Right forelimb (tissue), 1 donor: ENCODE results near the gene PACSIN3.

Experiments used
- DNase-seq: peaks from one replicate; pipeline ENCODE4 v3.0.0-alpha.2; 2018

PACSIN3 gene

DNA sequence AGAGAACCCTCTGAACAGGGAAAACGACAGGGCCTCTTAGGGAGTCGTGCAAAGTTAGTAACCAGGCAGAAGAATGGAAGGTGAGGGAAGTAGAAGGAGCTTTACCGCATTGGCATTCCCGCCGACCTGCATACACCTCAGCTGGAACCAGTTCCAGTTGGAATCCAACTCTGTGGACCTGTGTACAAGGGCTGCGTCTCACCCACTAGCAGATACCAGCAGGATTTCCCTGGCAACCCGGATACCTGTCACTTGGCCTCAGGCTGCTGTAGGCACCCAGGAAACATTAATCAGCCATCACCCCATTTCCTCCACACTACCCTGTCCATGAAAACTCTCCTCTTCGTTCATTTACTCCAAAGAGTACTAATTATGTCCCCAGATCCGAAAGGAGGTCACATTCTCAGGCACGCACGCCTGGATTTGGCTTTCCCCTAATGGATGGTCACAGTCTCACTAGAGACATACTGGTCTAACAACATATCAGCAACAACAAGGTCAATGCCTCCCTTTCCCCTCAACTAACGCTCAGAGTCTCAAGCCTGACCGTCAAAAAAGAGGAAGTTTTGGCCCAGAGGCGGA, 10.4 kb downstream of the PACSIN3 start:
- DNase-seq = no peak

GRCh38 chr11:47172740-47173336, 13.4 kb downstream of the PACSIN3 start:
- DNase-seq = no peak

DNA sequence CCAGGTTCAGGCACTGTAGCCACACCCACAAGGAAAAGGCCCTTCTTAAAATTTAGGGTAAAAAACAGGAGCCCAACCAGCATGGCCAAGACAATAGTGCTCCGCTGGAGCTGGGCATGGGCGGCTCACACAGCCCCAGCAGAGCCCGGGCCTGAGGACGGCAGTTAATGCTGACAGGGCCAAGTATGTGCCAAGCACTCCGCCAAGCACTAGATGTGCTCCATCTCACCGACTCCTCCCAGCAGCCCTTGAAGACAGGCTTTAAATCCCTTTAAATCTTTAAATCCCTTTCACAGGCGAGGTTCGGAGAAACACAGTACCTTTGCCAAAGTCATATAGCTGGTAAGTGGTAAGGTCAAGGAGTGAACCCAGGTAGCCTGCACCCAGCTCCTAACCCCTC, 14.4 kb downstream of the PACSIN3 start:
- no peak for DNase-seq

DNA sequence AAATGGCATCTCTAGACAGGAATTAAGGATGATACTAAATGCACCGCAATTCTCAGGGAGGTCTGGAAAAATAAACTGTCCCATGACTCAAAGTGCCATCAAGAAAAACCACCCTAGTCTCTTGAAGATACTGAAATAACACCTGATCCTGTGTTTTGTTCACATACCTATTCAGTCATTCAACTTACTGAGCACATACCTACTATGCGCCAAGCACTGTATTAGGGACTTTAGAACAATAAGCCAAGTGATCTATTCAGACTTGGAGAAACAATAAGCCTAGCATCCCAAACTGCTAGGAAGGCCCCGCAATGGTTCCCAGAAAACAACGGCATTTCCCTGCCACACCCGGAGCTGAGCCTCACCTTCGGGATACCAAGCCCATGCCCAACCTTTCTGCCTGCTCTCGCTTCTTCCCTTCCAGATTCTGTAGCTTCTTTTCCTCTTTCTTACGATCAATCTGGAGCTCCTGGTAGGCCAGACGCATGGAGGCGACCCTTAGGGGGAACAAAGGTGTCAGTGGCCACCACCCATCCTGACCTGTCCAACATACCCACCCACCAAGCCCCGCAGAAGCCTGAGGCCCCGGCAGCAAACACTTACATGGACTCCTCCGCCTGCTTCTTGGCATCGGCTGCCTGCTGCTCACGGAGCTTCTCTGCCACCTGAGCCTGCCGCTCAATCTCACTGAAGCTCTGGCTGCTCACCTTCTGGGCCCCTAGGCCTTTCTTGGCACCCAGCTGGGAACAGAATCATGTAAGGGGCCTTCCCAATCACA, 15.0 kb downstream of the PACSIN3 start:
- DNase-seq = no peak

GRCh38 chr11:47166368-47166767, 19.9 kb downstream of the PACSIN3 start:
- no peak for DNase-seq

GRCh38 chr11:47165253-47165840, 20.9 kb downstream of the PACSIN3 start:
- no peak for DNase-seq

DNA sequence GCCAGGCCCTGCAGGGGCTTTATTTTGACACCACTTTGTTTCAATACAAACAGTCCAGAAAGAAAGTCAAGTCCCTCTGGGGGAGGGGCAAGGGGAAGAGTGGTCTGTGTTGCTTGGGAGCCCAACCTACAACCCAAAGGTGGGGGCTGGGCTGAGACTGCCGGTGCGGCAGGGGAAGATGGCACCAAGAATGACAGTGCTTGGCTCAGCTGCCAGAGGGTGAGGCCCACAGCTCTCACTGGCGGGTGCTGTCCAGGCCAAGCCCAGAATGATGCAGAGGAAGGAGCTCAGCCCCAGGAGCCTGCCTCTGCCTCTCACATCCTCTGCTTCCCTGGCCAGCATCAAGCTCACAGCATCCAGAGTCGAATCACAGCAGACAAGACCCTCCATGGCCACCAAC, 21.9 kb downstream of the PACSIN3 start:
- DNase-seq = no peak

- DNase-seq = no peak
Measured at GRCh38 chr11:47163898-47164297, 22.3 kb downstream of the PACSIN3 start.

- DNase-seq = no peak
Measured at GRCh38 chr11:47163193-47163592, 23.0 kb downstream of the PACSIN3 start.

DNA sequence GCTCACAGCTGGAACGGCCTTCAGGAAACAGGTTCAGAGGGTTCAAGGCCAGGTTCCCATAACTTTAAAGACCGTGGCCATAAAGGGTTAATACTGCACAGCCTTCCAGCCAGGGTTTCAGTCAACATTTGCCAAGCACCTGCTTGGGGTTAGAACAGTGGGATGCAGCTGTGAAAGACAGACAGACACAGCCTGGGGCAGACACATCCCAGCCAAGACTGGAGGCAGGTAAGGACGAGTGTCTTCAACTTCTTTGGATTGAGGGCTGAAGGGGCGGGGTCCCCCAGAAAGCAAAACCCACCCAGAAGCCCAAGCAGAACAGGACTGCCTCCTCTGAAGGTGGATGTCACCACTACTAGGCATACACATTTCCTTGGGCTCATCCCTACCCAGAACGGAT, 23.8 kb downstream of the PACSIN3 start:
- DNase-seq = no peak

DNA sequence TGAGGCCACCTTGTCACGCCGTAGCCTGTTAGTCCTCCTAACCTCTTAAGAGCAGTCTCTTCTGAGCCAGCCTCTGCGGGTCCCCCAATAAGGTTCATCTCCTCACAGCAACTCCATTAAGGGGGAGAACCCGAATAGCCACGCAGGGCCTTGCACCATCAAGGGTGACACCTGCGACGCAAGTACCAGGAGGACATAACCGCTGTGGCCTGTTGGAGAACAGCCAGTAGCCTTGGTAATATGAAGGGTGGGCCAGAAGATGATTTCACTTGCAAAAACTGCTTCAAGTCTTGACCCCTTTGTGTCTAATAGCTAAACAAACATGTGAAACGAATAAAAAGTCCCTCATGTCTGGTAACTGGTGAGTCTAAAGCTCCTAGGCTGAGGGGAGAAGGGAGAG, 24.3 kb downstream of the PACSIN3 start:
- no peak for DNase-seq

DNA sequence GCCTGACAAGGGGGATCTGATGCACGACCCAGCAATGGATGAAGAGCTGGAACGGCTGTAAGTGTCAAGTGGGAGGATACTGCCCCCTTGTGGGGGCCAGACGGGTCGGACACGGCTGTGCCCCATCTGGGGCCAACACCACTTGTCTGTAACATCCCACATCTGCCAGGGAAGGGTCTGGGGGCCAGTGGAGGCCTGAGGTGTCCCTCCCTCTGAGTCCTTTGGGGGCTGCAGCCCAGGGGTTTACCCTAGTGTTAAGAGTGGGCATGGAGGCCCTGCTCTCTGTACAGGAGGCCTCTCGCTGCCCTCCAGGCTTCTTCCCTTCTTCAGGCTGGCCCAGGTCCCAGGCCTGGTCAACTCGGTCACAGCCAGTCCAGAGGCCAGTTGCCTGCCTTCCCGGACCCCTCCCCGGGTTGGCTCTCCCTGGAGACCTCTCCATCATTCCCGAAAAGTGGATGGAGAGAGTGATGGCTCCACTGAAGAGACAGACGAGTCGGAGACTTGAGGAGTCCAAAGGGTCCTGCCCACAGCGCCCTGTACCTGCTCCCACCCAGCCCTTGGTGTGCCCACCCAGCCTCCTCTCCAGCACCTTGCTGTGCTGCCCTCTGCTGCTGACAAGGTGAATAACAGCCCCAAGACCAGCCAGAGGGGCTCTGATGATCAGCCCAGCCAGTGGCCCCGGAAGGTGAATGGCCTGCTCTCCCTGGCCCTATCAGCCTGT, 24.9 kb downstream of the PACSIN3 start:
- peak; percentile 86 for DNase-seq

DNA sequence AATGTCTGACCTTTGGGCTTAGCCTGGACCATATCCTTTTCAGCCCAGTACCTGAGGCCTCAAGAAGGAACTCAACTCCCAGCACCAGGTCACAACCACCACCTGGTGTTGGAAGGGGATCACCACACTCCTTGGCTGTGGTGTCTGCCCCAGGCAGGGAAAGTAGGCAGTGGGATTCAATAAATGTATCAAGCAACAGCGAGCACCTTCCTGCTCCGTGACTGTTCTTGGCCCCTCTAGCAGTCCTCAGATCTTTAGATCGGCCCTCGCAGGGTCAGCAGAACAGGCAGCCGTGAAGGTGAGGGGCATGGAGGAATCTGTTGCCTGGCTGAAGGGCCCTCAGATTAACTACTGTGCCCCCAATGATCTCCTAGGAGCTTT, 25.5 kb downstream of the PACSIN3 start:
- no peak for DNase-seq

DNA sequence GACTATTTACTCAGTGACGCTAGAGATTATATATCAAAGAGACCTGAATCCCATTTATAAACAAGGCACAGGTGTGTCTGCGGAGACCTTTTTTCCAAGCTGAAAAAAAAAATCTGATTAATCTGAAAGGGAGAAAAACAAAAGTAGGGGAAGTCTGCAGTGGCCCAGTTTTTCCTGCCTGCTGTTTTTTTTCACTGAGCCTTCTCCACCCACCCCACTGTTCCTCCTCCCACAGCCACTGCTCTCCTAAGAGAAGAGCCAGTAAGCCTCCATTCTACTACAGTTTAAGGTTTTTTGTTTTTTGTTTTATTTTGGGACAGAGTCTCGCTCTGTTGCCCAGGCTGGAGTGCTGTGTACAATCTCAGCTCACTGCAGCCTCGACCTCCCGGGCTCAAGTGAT, 28.0 kb downstream of the PACSIN3 start:
- DNase-seq = no peak

DNA sequence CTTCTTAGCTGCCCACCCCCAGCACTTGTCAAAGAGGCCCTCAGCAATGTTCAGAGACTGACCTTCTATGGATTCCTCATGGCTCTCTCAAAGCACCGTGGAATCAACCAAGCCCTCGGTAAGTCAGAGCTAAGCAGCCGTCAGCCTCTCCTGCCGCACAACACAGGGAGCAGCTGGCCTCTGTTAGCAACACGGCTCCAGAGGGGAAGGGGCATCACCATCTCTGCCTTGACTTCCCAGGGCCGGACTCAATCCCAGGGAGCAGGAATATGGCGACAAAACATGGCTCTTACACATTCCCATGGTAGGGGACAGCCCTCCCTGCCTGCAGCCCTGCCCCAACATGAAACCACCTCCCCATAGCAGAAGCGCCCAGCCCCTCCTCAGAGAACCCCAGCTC, 28.4 kb downstream of the PACSIN3 start:
- no peak for DNase-seq

DNA sequence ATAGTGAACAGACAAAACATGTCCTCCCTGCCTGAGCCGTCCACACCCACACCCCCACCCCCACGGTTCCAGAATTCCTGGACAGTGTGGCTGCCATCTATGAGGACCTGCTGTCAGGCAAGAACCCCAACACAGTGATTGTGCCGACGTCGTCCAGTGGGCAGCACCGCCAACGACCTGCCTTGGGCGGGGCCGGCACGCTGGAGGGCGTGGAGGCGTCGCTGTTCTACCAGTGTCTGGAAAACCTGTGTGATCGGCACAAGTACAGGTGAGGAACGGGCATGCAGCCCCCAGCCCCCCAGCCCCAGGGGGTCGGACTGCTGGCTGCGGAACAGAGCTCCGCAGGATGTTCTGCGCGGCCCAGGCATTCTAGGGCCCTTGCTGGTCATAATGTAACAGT, 29.3 kb downstream of the PACSIN3 start:
- DNase-seq = no peak

- no peak for DNase-seq
Measured at GRCh38 chr11:47156333-47156732, 29.9 kb downstream of the PACSIN3 start.

DNA sequence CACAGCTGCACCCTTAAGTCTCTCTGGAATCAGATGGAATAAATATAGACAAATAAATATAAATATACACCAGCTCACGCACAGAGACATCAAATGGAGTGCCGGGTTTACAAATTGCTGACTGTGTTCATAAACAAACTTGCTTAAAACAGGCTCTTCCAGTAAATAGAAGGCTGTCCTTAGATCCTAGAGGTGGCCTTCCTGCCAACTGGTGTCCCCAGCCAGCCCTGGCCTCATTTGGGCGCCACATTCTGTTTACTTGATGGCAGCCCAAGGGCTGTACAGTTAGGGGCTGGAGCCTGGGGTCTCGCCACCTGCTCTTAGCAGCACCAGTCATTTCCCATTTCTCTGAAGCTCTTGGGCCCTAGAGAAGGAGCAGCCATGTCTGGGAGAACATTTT, 30.4 kb downstream of the PACSIN3 start:
- DNase-seq = no peak

DNA sequence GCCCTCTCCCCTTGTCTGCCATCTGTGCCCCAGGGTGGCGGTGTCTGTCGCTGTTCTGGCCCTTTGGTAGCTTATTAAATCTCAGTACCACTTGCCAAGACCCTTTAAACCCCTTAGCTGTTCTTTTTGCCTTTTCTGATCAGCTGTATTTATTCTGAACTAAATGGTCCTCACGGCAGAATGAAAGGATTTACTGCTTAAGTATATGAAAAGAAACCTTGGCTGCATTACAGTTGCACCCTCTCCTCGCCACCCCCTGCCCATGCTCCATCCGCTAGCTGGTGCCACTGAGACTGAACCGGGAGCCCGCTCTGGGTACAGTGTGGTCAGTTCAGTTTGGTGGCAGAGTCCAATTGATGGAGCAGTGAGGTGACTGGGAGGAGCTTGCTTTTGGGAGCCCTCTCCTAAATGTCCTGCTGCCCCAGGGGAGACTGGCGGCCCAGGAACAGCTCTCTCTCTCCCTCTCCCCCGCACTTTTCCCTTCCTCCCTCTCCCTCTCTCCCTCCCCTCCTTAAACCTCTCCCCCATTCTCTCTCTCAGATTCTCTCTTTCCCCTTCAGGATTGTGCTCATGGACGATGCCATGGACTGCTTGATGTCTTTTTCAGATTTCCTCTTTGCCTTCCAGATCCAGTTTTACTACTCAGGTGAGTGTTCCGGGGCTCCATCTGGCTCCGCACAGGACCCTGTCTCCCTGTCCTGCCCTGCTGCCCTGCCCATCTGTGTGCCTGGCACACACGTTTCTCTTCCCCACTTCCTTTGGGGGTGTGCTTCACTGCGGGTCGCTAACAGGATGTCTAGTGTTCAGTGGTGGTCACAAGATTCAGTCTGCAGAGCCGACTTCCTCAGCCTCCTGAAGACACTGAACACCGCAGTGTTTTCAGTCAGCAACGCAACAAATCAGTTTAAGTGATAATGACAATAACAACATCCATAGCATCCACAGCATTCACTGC, 31.3 kb downstream of the PACSIN3 start:
- DNase-seq = peak; percentile 48

DNA sequence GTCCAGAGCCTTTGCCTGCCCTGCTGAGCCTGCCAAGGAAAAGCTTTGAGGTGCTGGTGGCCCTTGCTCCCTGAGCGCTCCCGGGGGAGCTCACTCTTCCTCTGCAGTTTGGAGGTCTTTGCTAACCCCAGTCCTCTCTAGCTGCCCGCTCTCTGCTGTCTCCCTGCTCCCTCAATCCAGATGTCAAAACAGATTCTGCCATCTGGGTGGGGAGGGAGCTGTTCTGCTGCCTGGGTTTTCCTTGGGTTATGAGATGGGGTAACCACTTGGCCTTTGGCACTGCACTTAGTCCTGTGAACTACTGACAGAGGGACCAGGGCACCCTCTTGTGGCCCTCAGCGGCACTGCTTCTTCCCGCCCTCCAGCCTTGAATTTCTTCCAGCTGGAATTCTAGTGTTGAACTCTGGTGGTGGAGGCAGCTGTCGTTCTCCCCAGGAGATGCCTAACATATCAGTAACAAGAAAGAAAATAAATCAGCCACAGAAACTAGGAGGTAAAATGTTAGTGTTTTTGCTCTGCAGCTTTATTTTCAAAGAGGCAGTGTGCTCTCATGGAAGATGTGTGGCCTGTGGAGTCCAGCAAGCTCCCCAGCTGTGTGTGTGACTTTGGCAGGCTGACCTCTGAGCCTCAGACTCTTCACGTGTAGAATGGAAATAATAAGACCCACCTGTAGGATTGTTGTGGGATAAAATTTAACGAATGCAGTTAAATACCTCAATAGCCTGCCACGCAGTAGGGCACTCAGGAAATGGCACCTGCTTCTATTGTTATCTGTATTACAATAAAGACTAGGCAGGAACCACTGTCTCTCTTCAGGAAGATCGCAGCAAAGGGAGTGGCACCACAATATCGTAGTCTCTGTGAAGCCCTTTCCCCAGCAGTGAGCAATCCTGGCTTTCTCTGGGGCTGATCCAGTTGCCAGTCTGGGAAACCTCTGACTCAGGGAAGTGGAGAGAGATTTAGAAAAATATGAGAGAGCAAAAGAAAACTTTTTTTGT, 33.0 kb downstream of the PACSIN3 start:
- DNase-seq = peak; percentile 92
